Fibroblast of lung (primary cell): ENCODE data around the gene RELCH. TPM values are rescaled to one million over a fixed set of nuclear protein-coding genes. Genes with fewer than 3 reads are reported as not detected.

Source experiments
- DNase-seq, 2 donors: peaks; one replicate each; pipeline versions ENCODE4 v3.0.0 to v3.0.0-alpha.2; 2010; ENCODE audit warnings: low read depth in 2 of 2
- H2AFZ ChIP-seq: 2 replicates; pipeline ENCODE4 v1.5.1; 2012; ENCODE audit warnings: low read length, control low read depth, inconsistent platforms
- H3K27ac ChIP-seq: 2 replicates; pipeline ENCODE4 v1.5.1; 2011; ENCODE audit warnings: low read length, control low read depth; ENCODE audit not compliant: insufficient read depth
- H3K27me3 ChIP-seq: 2 replicates; pipeline ENCODE4 v1.5.1; 2011; ENCODE audit warnings: mild to moderate bottlenecking, low read length; ENCODE audit not compliant: control insufficient read depth, insufficient read depth
- H3K36me3 ChIP-seq: 2 replicates; pipeline ENCODE4 v1.5.1; 2011; ENCODE audit warnings: low read length; ENCODE audit not compliant: control insufficient read depth, insufficient read depth
- H3K4me1 ChIP-seq: 2 replicates; pipeline ENCODE4 v1.5.1; 2011; ENCODE audit warnings: low read length; ENCODE audit not compliant: control insufficient read depth, insufficient read depth; ENCODE audit errors: extremely low read depth
- H3K4me2 ChIP-seq: 2 replicates; pipeline ENCODE4 v1.5.1; 2011; ENCODE audit warnings: low read length, control low read depth; ENCODE audit not compliant: insufficient read depth; ENCODE audit errors: extremely low read depth
- H3K4me3 ChIP-seq, 4 experiments: fragments of 200-600 bp in 1 of 4; sonication (generic) in 1 of 4; replicated peaks in 1 of 4; 2 replicates each; pipeline ENCODE4 v1.5.1; 2011 to 2016; ENCODE audit warnings: low read length in 4 of 4, low read depth in 3 of 4, mild to moderate bottlenecking in 3 of 4, control low read depth in 2 of 4, inconsistent platforms in 1 of 4, mixed read lengths in 1 of 4; ENCODE audit not compliant: insufficient read depth in 1 of 4; ENCODE audit errors: control extremely low read depth in 1 of 4
- H3K79me2 ChIP-seq: 2 replicates; pipeline ENCODE4 v1.5.1; 2012; ENCODE audit warnings: mild to moderate bottlenecking, low read length, inconsistent platforms; ENCODE audit not compliant: control insufficient read depth, insufficient read depth
- H3K9ac ChIP-seq: 2 replicates; pipeline ENCODE4 v1.5.1; 2011; ENCODE audit warnings: mild to moderate bottlenecking, low read length, control low read depth; ENCODE audit not compliant: insufficient read depth
- H3K9me3 ChIP-seq: 2 replicates; pipeline ENCODE4 v1.5.1; 2012; ENCODE audit warnings: low read depth, low read length; ENCODE audit not compliant: control insufficient read depth, insufficient read depth
- H4K20me1 ChIP-seq: 2 replicates; pipeline ENCODE4 v1.5.1; 2011; ENCODE audit warnings: low read length; ENCODE audit not compliant: control insufficient read depth, insufficient read depth; ENCODE audit errors: extremely low read depth
- EZH2 ChIP-seq: IDR thresholded peaks from 2 replicates; pipeline ENCODE4 v1.5.1; 2012; ENCODE audit warnings: low read length, control low read depth, mild to moderate bottlenecking; ENCODE audit errors: missing control alignments
- polyA plus RNA-seq, 2 donors: library from polyadenylated mRNA; depleted of rRNA in 1 of 2; stranded (reverse) in 1 of 2; unstranded in 1 of 2; fragments of >200 nt; gene quantifications; 2 replicates each; pipeline ENCODE4 v1.2.1, GENCODE V29; 2011 to 2012; ENCODE audit warnings: missing spikeins in 1 of 2
- total RNA-seq: library from RNA; depleted of rRNA; stranded (reverse); fragments of >200 nt; gene quantifications from 2 replicates; pipeline ENCODE4 v1.2.1, GENCODE V29; 2014
- TF ChIP-seq, protein P1 (sequence below), 2 donors: IDR thresholded peaks in 1 of 2; conservative IDR thresholded peaks in 1 of 2; 1 replicate in 1 of 2; 2 replicates in 1 of 2; pipeline ENCODE4 v1.5.1; 2011 to 2012; ENCODE audit warnings: low read length in 2 of 2, control low read depth in 1 of 2, inconsistent platforms in 1 of 2, low read depth in 1 of 2, mild to moderate bottlenecking in 1 of 2

The RELCH gene
- total and polyA plus RNA-seq, 2 donors (not counting 1 experiment from before 2014, with no cell fraction given) = 13.1 to 34.5 TPM

DNA sequence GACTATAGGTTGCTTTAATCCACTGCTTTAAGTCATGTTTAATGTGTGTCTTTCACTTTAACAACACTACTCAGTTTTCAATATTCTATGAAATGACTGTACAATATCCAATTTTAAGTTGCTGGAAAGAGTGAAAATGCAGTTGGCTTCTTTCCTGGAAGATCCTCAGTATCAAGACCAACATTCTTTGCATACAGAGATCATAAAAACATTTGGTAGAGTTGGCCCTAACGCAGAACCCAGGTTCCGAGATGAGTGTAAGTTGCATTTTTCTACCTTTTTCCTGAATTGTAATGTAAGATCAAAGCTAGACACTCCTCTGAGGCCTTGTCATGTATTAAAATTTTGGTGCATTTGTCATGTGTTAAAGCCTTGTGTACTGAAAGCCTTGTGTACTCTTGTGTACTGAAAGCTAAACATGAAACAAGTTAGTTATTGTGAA, 95.2 kb downstream of the RELCH start:
- Histone ChIP-seq H4K20me1 (no peaks in the 10 kb centered on the region), H3K4me3 (peak overlapping the region in 3 of 4 experiments; percentile 8 to 24 (median 15)), H3K36me3 (peaks cover 1% of the 10 kb centered on the region), H2AFZ (no peak overlapping the region), H3K9me3 (no peaks in the 10 kb centered on the region), H3K27me3 (no peaks in the 10 kb centered on the region), H3K4me2 (peak overlapping the region; percentile 86), H3K79me2 (no peaks in the 10 kb centered on the region), H3K9ac (no peak overlapping the region), H3K4me1 (peaks cover 11% of the 10 kb centered on the region), H3K27ac (peak overlapping the region; percentile 23)
- peak; percentile 67 to 91 for DNase-seq
- TF ChIP-seq EZH2 = no peak
- TF ChIP-seq, protein P1, sequence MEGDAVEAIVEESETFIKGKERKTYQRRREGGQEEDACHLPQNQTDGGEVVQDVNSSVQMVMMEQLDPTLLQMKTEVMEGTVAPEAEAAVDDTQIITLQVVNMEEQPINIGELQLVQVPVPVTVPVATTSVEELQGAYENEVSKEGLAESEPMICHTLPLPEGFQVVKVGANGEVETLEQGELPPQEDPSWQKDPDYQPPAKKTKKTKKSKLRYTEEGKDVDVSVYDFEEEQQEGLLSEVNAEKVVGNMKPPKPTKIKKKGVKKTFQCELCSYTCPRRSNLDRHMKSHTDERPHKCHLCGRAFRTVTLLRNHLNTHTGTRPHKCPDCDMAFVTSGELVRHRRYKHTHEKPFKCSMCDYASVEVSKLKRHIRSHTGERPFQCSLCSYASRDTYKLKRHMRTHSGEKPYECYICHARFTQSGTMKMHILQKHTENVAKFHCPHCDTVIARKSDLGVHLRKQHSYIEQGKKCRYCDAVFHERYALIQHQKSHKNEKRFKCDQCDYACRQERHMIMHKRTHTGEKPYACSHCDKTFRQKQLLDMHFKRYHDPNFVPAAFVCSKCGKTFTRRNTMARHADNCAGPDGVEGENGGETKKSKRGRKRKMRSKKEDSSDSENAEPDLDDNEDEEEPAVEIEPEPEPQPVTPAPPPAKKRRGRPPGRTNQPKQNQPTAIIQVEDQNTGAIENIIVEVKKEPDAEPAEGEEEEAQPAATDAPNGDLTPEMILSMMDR (conservative IDR thresholded peaks at IDR 0.05 in 1 of 2, IDR thresholded peaks at IDR 0.05 in 1 of 2; ENCODE audit: low read depth in 1 of 2, low read length in 2 of 2) = no peak

DNA sequence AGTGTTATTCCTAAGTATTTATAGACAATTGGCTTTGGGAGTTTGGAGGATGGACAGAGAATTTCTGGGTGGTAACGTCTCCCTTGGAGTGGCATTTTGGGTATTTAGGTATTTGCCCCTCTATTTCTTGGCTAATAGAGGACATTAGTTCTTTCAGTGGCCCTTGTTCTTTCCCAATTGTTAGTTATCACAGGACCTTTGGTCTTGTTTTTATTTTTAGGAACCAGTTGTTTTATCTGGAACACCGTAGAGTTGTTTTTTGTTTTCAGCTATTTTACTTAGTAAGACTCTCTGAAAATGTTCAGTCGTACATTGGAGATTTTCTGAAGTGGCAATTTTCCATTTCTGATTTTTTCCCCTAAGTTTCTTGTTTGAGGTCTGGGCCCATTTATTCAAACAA, 97.6 kb downstream of the RELCH start:
- no peak overlapping the region for H3K4me2 ChIP-seq
- H3K9ac ChIP-seq = no peak overlapping the region
- H4K20me1 ChIP-seq = no peaks in the 10 kb centered on the region
- peaks cover 1% of the 10 kb centered on the region for H3K36me3 ChIP-seq
- peaks cover 11% of the 10 kb centered on the region for H3K4me1 ChIP-seq
- H3K27me3 ChIP-seq = no peaks in the 10 kb centered on the region
- no peak overlapping the region for H3K27ac ChIP-seq
- no peaks in the 10 kb centered on the region for H3K9me3 ChIP-seq
- no peaks in the 10 kb centered on the region for H3K79me2 ChIP-seq
- no peak for DNase-seq
- no peak overlapping the region for H3K4me3 ChIP-seq
- TF ChIP-seq EZH2 = no peak
- TF ChIP-seq, protein P1 (conservative IDR thresholded peaks at IDR 0.05 in 1 of 2, IDR thresholded peaks at IDR 0.05 in 1 of 2; ENCODE audit: low read depth in 1 of 2, low read length in 2 of 2) = no peak
- no peak overlapping the region for H2AFZ ChIP-seq

DNA sequence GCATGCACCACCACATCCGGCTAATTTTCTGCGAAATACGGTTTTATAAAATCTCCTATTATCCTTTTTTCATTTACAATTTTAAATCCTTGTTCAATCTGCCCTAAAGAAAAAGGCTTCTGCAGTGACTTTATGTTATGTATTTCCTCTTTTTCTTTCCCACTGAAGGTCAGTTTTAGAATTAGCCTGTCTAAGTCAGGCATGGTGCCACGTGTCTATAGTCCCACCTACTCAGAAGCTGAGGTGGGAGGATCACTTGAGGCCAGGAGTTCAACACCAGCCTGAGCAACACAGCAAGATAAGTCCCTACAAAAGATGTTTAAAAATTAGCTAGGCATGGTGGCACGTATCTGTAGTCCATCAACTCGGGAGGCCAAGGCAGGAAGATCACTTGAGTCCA, 98.2 kb downstream of the RELCH start:
- Histone ChIP-seq H3K9me3 (no peaks in the 10 kb centered on the region), H3K36me3 (peaks cover 1% of the 10 kb centered on the region), H3K27ac (no peak overlapping the region), H3K27me3 (no peaks in the 10 kb centered on the region), H3K4me3 (no peak overlapping the region), H3K79me2 (no peaks in the 10 kb centered on the region), H2AFZ (no peak overlapping the region), H4K20me1 (no peaks in the 10 kb centered on the region), H3K9ac (no peak overlapping the region), H3K4me2 (no peak overlapping the region), H3K4me1 (peaks cover 11% of the 10 kb centered on the region)
- no peak for TF ChIP-seq EZH2
- TF ChIP-seq, protein P1 (conservative IDR thresholded peaks at IDR 0.05 in 1 of 2, IDR thresholded peaks at IDR 0.05 in 1 of 2; ENCODE audit: low read depth in 1 of 2, low read length in 2 of 2) = no peak
- DNase-seq = no peak
